Kidney (tissue), 14 donors: Measurements from ENCODE around the gene RP9. TPM values are rescaled to one million over a fixed set of nuclear protein-coding genes. Genes with fewer than 3 reads are reported as not detected.
"Not testable (repeated sequence)": the region's sequence is repeated elsewhere in the genome, so short reads cannot be mapped to it uniquely, and the experiment has no call there.

Experiments
- DNase-seq, 5 donors: peaks; one replicate each; pipeline ENCODE4 v3.0.0-alpha.2; 2013 to 2020
- FAIRE-seq: peaks from 2 replicates; lab custom pipeline; 2012; peaks lifted over from hg19 to GRCh38; lab: Jason Lieb, UNC
- H3K27ac ChIP-seq, 2 donors: one replicate each; pipeline ENCODE4 v1.7.0; 2013; ENCODE audit warnings: low read depth in 2 of 2, low read length in 2 of 2, inconsistent platforms in 1 of 2
- H3K27me3 ChIP-seq: one replicate; pipeline ENCODE4 v1.7.1; 2013; ENCODE audit warnings: low read length, inconsistent platforms; ENCODE audit not compliant: control insufficient read depth, insufficient read depth
- H3K36me3 ChIP-seq, 3 donors: one replicate each; pipeline versions ENCODE4 v1.7.0 to v1.7.1; 2013; ENCODE audit warnings: low read length in 3 of 3, control low read depth in 1 of 3, inconsistent platforms in 1 of 3; ENCODE audit not compliant: insufficient read depth in 3 of 3, control insufficient read depth in 2 of 3
- H3K4me1 ChIP-seq, 3 donors: one replicate each; pipeline versions ENCODE4 v1.7.0 to v1.7.1; 2013; ENCODE audit warnings: low read length in 3 of 3, inconsistent platforms in 1 of 3, low read depth in 1 of 3; ENCODE audit not compliant: control insufficient read depth in 2 of 3, insufficient read depth in 2 of 3
- H3K4me3 ChIP-seq, 3 donors: one replicate each; pipeline versions ENCODE4 v1.7.0 to v1.8.1; 2013; ENCODE audit warnings: low read length in 3 of 3, control low read depth in 1 of 3, inconsistent platforms in 1 of 3
- H3K9ac ChIP-seq, 3 donors: one replicate each; pipeline versions ENCODE4 v1.7.0 to v1.7.1; 2013; ENCODE audit warnings: low read length in 3 of 3, control low read depth in 1 of 3, inconsistent platforms in 1 of 3
- H3K9me3 ChIP-seq, 3 donors: one replicate each; pipeline versions ENCODE4 v1.7.0 to v1.7.1; 2013; ENCODE audit warnings: low read length in 3 of 3, control low read depth in 1 of 3, inconsistent platforms in 1 of 3; ENCODE audit not compliant: control insufficient read depth in 2 of 3, insufficient read depth in 1 of 3
- CTCF ChIP-seq: IDR thresholded peaks from 3 replicates; pipeline ENCODE4 v1.5.1; 2012; ENCODE audit warnings: mild to moderate bottlenecking, moderate library complexity, borderline replicate concordance; ENCODE audit not compliant: insufficient read depth; ENCODE audit errors: extremely low read depth
- intact Hi-C: fragments of 100-400 bp; cut with DNase I; formaldehyde crosslinking; loops from one replicate; pipeline ENCODE4 v1.11.1; 2022
- polyA plus RNA-seq: library from polyadenylated mRNA; stranded (reverse); fragments of 350-450 nt; fragmentation: Illumina TruSeq; extraction: RNeasy Lipid Tissue Mini Kit (QIAGEN cat#74804); gene quantifications from one replicate; pipeline ENCODE4 v1.2.3, GENCODE V29; 2014; ENCODE audit warnings: low read depth, low replicate concordance; ENCODE audit not compliant: insufficient read depth
- total RNA-seq: library from RNA; stranded (reverse); fragmentation: NEBNext Ultra II Directional; extraction: Animal tissue kit (Norgen Biotek cat#: 25700); gene quantifications from one replicate; pipeline ENCODE4 v1.2.1, GENCODE V29; 2021
- donor health status: control.
- donor health status: control.
- donor health status: control.
- donor health status: control.
- donor health status: control.
- donor health status: DM: yes; HTN: yes; CAD: no.
- donor health status: Normal renal cell carcinoma (clear cell type).

RP9 gene
- total and polyA plus RNA-seq, 2 donors from 2014 or later: 11.3 to 26.1 TPM

GRCh38 chr7:33101906-33102305 is 7.3 kb downstream of the RP9 start:
- no peak for FAIRE-seq
- DNase-seq: no peak
- H3K9ac ChIP-seq: no peak overlapping the region
- H3K4me1 ChIP-seq: peaks cover 0 to 2% (median 1%) of the 10 kb centered on the region in 3 donors
- H3K27me3 ChIP-seq: no peaks in the 10 kb centered on the region
- peaks cover 5 to 31% (median 7%) of the 10 kb centered on the region in 3 donors for H3K36me3 ChIP-seq
- H3K4me3 ChIP-seq: no peak overlapping the region
- H3K27ac ChIP-seq: no peak overlapping the region
- no peaks in the 10 kb centered on the region for H3K9me3 ChIP-seq
- intact Hi-C loops: no loop called here
- TF ChIP-seq CTCF: no peak

- Histone ChIP-seq H3K9ac (no peak overlapping the region), H3K4me3 (no peak overlapping the region), H3K27me3 (no peaks in the 10 kb centered on the region), H3K36me3 (peaks cover 8 to 43% (median 14%) of the 10 kb centered on the region in 3 donors), H3K4me1 (no peaks in the 10 kb centered on the region), H3K27ac (no peak overlapping the region), H3K9me3 (no peaks in the 10 kb centered on the region)
- TF ChIP-seq CTCF: no peak
- DNase-seq: no peak
- FAIRE-seq: no peak
- intact Hi-C loops: no loop called here
These were observed 8.4 kb downstream of the RP9 start for GRCh38 chr7:33100770-33101169.

GRCh38 chr7:33099154-33099940 is 9.9 kb downstream of the RP9 start:
- DNase-seq (no peak), FAIRE-seq (no peak)
- Histone ChIP-seq H3K9ac (no peak overlapping the region), H3K9me3 (no peaks in the 10 kb centered on the region), H3K4me1 (no peaks in the 10 kb centered on the region), H3K27ac (no peak overlapping the region), H3K36me3 (peaks cover 8 to 47% (median 18%) of the 10 kb centered on the region in 3 donors), H3K27me3 (no peaks in the 10 kb centered on the region), H3K4me3 (no peak overlapping the region)
- TF ChIP-seq CTCF: no peak
- intact Hi-C loops: no loop called here

- H3K27ac ChIP-seq, H3K9me3 ChIP-seq, FAIRE-seq, intact Hi-C loops, DNase-seq, H3K27me3 ChIP-seq, H3K9ac ChIP-seq, H3K4me3 ChIP-seq, H3K4me1 ChIP-seq: not testable (repeated sequence)
- H3K36me3 ChIP-seq: peaks cover 5 to 38% (median 18%) of the 10 kb centered on the region in 3 donors
These were observed 14.4 kb downstream of the RP9 start for GRCh38 chr7:33094745-33095275.
